ENCODE data around the gene CD6.
A peak's percentile ranks its signal among the peaks of the same experiment; 100 is the strongest.
"Not testable (repeated sequence)": the region's sequence is repeated elsewhere in the genome, so short reads cannot be mapped to it uniquely, and the experiment has no call there.

CD6 gene

GRCh38 chr11:60954421-60954820 is 17.1 kb upstream of the CD6 start:
- ATAC-seq: no peak

- ATAC-seq: no peak
Observed at GRCh38 chr11:60955571-60955970, 15.9 kb upstream of the CD6 start.

GRCh38 chr11:60957188-60957587 is 14.3 kb upstream of the CD6 start:
- no peak for ATAC-seq

GRCh38 chr11:60959431-60959830 is 12.0 kb upstream of the CD6 start:
- ATAC-seq: no peak

GRCh38 chr11:60960405-60960804 is 11.1 kb upstream of the CD6 start:
- ATAC-seq: no peak

GRCh38 chr11:60964801-60965200 is 6.7 kb upstream of the CD6 start:
- ATAC-seq: no peak

GRCh38 chr11:60966890-60967289 is 4.6 kb upstream of the CD6 start:
- ATAC-seq: no peak

- no peak for ATAC-seq
Observed at GRCh38 chr11:60968223-60968622, 3.3 kb upstream of the CD6 start.

GRCh38 chr11:60970369-60970774 is 1.1 kb upstream of the CD6 start:
- ATAC-seq: peak; percentile 51 to 57

GRCh38 chr11:60970890-60971289 is 590 bp upstream of the CD6 start:
- ATAC-seq: no peak

GRCh38 chr11:60972182-60973030 is 926 bp downstream of the CD6 start:
- peak; percentile 28 to 38 for ATAC-seq

GRCh38 chr11:60973699-60974098 is 2.2 kb downstream of the CD6 start:
- no peak for ATAC-seq

- not testable (repeated sequence) for ATAC-seq
Observed at GRCh38 chr11:60974316-60974715, 2.8 kb downstream of the CD6 start.

GRCh38 chr11:60974726-60975125 is 3.2 kb downstream of the CD6 start:
- no peak for ATAC-seq

GRCh38 chr11:60977224-60977623 is 5.7 kb downstream of the CD6 start:
- no peak for ATAC-seq

GRCh38 chr11:60977836-60978235 is 6.4 kb downstream of the CD6 start:
- no peak for ATAC-seq

GRCh38 chr11:60978546-60979380 is 7.3 kb downstream of the CD6 start:
- peak; percentile 61 to 77 for ATAC-seq

GRCh38 chr11:60981515-60981914 is 10.0 kb downstream of the CD6 start:
- no peak for ATAC-seq

- ATAC-seq: no peak
Observed at GRCh38 chr11:60982184-60982583, 10.7 kb downstream of the CD6 start.

GRCh38 chr11:60984149-60984548 is 12.7 kb downstream of the CD6 start:
- no peak for ATAC-seq

- ATAC-seq: no peak
Observed at GRCh38 chr11:60984636-60985035, 13.2 kb downstream of the CD6 start.

- no peak for ATAC-seq
Observed at GRCh38 chr11:60985501-60985900, 14.0 kb downstream of the CD6 start.

GRCh38 chr11:60985991-60986915 is 14.8 kb downstream of the CD6 start:
- peak; percentile 89 to 91 for ATAC-seq

Data from activated CD4-positive, CD25-positive, alpha-beta regulatory T cell treated with anti-CD3 and anti-CD28 coated beads, Interleukin-2, amount 50 U/mL, for 24 hours (primary cell).